Fibroblast of lung (primary cell): ENCODE measurements around the gene MISP. TPM values are rescaled to one million over a fixed set of nuclear protein-coding genes. Genes with fewer than 3 reads are reported as not detected.
"Not testable (repeated sequence)": the region's sequence is repeated elsewhere in the genome, so short reads cannot be mapped to it uniquely, and the experiment has no call there.

Source experiments
- DNase-seq, 2 donors: peaks; one replicate each; pipeline versions ENCODE4 v3.0.0 to v3.0.0-alpha.2; 2010; ENCODE audit warnings: low read depth in 2 of 2
- H2AFZ ChIP-seq: 2 replicates; pipeline ENCODE4 v1.5.1; 2012; ENCODE audit warnings: low read length, control low read depth, inconsistent platforms
- H3K27ac ChIP-seq: 2 replicates; pipeline ENCODE4 v1.5.1; 2011; ENCODE audit warnings: low read length, control low read depth; ENCODE audit not compliant: insufficient read depth
- H3K27me3 ChIP-seq: 2 replicates; pipeline ENCODE4 v1.5.1; 2011; ENCODE audit warnings: mild to moderate bottlenecking, low read length; ENCODE audit not compliant: control insufficient read depth, insufficient read depth
- H3K36me3 ChIP-seq: 2 replicates; pipeline ENCODE4 v1.5.1; 2011; ENCODE audit warnings: low read length; ENCODE audit not compliant: control insufficient read depth, insufficient read depth
- H3K4me1 ChIP-seq: 2 replicates; pipeline ENCODE4 v1.5.1; 2011; ENCODE audit warnings: low read length; ENCODE audit not compliant: control insufficient read depth, insufficient read depth; ENCODE audit errors: extremely low read depth
- H3K4me2 ChIP-seq: 2 replicates; pipeline ENCODE4 v1.5.1; 2011; ENCODE audit warnings: low read length, control low read depth; ENCODE audit not compliant: insufficient read depth; ENCODE audit errors: extremely low read depth
- H3K4me3 ChIP-seq, 4 experiments: fragments of 200-600 bp in 1 of 4; sonication (generic) in 1 of 4; replicated peaks in 1 of 4; 2 replicates each; pipeline ENCODE4 v1.5.1; 2011 to 2016; ENCODE audit warnings: low read length in 4 of 4, low read depth in 3 of 4, mild to moderate bottlenecking in 3 of 4, control low read depth in 2 of 4, inconsistent platforms in 1 of 4, mixed read lengths in 1 of 4; ENCODE audit not compliant: insufficient read depth in 1 of 4; ENCODE audit errors: control extremely low read depth in 1 of 4
- H3K79me2 ChIP-seq: 2 replicates; pipeline ENCODE4 v1.5.1; 2012; ENCODE audit warnings: mild to moderate bottlenecking, low read length, inconsistent platforms; ENCODE audit not compliant: control insufficient read depth, insufficient read depth
- H3K9ac ChIP-seq: 2 replicates; pipeline ENCODE4 v1.5.1; 2011; ENCODE audit warnings: mild to moderate bottlenecking, low read length, control low read depth; ENCODE audit not compliant: insufficient read depth
- H3K9me3 ChIP-seq: 2 replicates; pipeline ENCODE4 v1.5.1; 2012; ENCODE audit warnings: low read depth, low read length; ENCODE audit not compliant: control insufficient read depth, insufficient read depth
- H4K20me1 ChIP-seq: 2 replicates; pipeline ENCODE4 v1.5.1; 2011; ENCODE audit warnings: low read length; ENCODE audit not compliant: control insufficient read depth, insufficient read depth; ENCODE audit errors: extremely low read depth
- CTCF ChIP-seq, 2 donors: IDR thresholded peaks in 1 of 2; conservative IDR thresholded peaks in 1 of 2; 1 replicate in 1 of 2; 2 replicates in 1 of 2; pipeline ENCODE4 v1.5.1; 2011 to 2012; ENCODE audit warnings: low read length in 2 of 2, control low read depth in 1 of 2, inconsistent platforms in 1 of 2, low read depth in 1 of 2, mild to moderate bottlenecking in 1 of 2
- EZH2 ChIP-seq: IDR thresholded peaks from 2 replicates; pipeline ENCODE4 v1.5.1; 2012; ENCODE audit warnings: low read length, control low read depth, mild to moderate bottlenecking; ENCODE audit errors: missing control alignments
- polyA plus RNA-seq, 2 donors: library from polyadenylated mRNA; depleted of rRNA in 1 of 2; stranded (reverse) in 1 of 2; unstranded in 1 of 2; fragments of >200 nt; gene quantifications; 2 replicates each; pipeline ENCODE4 v1.2.1, GENCODE V29; 2011 to 2012; ENCODE audit warnings: missing spikeins in 1 of 2
- total RNA-seq: library from RNA; depleted of rRNA; stranded (reverse); fragments of >200 nt; gene quantifications from 2 replicates; pipeline ENCODE4 v1.2.1, GENCODE V29; 2014

Gene MISP
- total and polyA plus RNA-seq, 2 donors (not counting 1 experiment from before 2014, with no cell fraction given): not detected

- H3K27ac ChIP-seq: no peak overlapping the region
- no peak overlapping the region for H3K4me3 ChIP-seq
- H3K4me1 ChIP-seq: no peaks in the 10 kb centered on the region
- H3K79me2 ChIP-seq: no peaks in the 10 kb centered on the region
- no peak for DNase-seq
- H3K27me3 ChIP-seq: no peaks in the 10 kb centered on the region
- H2AFZ ChIP-seq: no peak overlapping the region
- H3K4me2 ChIP-seq: no peak overlapping the region
- H3K9me3 ChIP-seq: no peaks in the 10 kb centered on the region
- no peaks in the 10 kb centered on the region for H3K36me3 ChIP-seq
- TF ChIP-seq CTCF (conservative IDR thresholded peaks at IDR 0.05 in 1 of 2, IDR thresholded peaks at IDR 0.05 in 1 of 2; ENCODE audit: low read depth in 1 of 2, low read length in 2 of 2) (no peak), EZH2 (no peak)
- H4K20me1 ChIP-seq: no peaks in the 10 kb centered on the region
- no peak overlapping the region for H3K9ac ChIP-seq
These were observed 12.3 kb upstream of the MISP start for GRCh38 chr19:738509-739128.

DNA sequence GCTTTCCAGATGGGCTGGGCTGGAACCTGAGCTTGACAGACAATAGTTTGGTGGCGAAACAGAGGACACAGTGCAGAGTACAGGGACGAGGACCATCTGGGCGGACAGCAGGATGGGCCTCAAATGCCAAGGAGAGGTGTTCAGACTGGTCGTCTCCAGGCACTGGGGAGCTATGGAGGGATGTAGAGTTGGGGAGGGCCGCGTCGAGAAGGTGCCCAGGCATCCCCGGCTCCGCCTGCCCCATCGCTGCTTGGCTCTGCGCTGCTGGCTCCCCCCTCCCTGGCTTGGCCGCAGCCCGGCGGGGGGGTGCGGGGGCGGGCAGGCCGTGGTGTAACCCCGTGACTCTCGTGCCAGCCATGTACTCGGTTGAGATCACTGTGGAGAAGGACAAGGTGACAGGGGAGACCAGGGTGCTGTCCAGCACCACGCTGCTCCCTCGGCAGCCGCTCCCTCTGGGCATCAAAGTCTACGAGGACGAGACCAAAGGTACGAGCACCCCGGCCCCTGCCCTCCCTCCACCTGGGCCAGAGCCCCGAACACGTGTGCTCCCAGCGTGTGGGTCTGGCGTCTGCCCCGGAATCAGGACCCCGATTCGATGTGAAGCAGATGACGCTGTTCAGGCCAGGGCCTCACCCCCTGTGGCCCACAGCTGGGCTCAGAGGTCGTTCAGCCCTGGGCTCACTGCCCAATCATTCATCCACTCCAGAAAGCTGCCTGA, 10.8 kb upstream of the MISP start:
- Histone ChIP-seq H3K27me3 (no peaks in the 10 kb centered on the region), H2AFZ (no peak overlapping the region)

GRCh38 chr19:740816-741505, 10.0 kb upstream of the MISP start:
- H3K9me3 ChIP-seq, H3K79me2 ChIP-seq, H3K27me3 ChIP-seq, H3K4me1 ChIP-seq, H3K36me3 ChIP-seq, DNase-seq, H3K9ac ChIP-seq, H2AFZ ChIP-seq, H3K4me2 ChIP-seq, H3K27ac ChIP-seq, H3K4me3 ChIP-seq, H4K20me1 ChIP-seq: not testable (repeated sequence)

More for the DNA sequence above, 10.8 kb upstream of the MISP start:
- H3K4me2 ChIP-seq: no peak overlapping the region
- H3K9ac ChIP-seq: no peak overlapping the region
- DNase-seq: no peak
- H3K36me3 ChIP-seq: no peaks in the 10 kb centered on the region
- no peaks in the 10 kb centered on the region for H3K9me3 ChIP-seq
- no peaks in the 10 kb centered on the region for H3K79me2 ChIP-seq
- no peak overlapping the region for H3K4me3 ChIP-seq
- H3K27ac ChIP-seq: no peak overlapping the region
- no peaks in the 10 kb centered on the region for H4K20me1 ChIP-seq
- no peaks in the 10 kb centered on the region for H3K4me1 ChIP-seq
- TF ChIP-seq EZH2 (no peak), CTCF (conservative IDR thresholded peaks at IDR 0.05 in 1 of 2, IDR thresholded peaks at IDR 0.05 in 1 of 2; ENCODE audit: low read depth in 1 of 2, low read length in 2 of 2) (no peak)
